Right kidney (tissue), 1 donor: ENCODE measurements around the gene SGMS1.
"Not testable (repeated sequence)": the region's sequence is repeated elsewhere in the genome, so short reads cannot be mapped to it uniquely, and the experiment has no call there.

Experiments
- DNase-seq: peaks from one replicate; pipeline ENCODE4 v3.0.0-alpha.2; 2016

Gene SGMS1

GRCh38 chr10:50580262-50580891 is 43.4 kb downstream of the SGMS1 start:
- no peak for DNase-seq

DNA sequence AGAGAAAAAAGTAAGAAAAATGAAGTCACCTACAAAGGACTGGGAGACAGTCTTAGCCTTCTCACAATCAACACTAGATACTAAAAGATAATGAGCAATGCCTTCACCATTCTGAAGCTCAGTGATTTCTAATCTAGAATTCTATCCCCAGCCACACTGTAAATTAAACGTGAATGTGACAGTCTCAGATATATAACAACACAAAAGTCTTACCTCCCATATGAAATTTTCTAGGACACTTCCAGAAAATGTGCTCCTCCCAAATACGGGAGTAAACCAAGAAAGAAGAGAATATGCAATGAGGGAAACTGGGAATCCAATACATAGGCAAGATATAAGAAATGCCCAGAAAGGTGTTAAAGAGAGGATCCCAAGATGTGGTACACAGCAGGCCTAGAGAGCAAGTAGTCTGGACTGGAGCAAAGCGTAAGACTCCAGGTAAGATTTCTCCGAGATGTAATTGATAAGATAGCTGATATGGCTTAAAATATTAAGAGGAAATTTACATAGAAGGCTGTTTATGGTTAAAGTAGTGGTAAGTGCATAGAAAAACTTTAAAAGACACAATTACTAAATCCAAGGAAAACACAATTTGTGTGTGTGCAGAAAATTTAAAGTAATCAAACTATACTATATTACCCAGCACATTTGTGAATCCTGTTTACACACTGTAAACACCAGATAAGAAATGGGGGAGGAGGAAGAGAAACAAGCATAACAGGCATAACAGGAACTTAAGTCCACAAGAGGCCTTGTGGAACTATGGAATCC is 44.1 kb downstream of the SGMS1 start:
- no peak for DNase-seq

DNA sequence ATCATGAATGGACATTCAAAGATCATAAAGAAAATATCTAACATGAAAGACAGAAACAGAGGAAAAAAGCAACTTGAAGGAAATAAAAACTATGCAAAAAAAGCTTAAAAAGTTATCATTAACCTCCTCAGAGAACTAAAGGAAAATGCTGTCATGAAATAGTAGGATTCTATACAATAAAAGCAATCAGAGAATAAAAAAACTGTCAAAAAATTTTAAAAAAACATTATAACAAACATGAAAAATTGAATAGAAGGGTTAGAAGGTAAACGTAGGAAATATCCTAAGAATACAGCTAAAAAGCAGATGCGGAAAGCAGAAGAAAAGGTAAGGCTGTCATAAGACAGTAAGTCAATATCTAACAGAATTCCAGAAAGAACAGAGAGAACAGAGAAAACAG is 44.8 kb downstream of the SGMS1 start:
- DNase-seq = no peak

GRCh38 chr10:50577681-50578350 is 45.9 kb downstream of the SGMS1 start:
- DNase-seq = no peak

- no peak for DNase-seq
Observed at GRCh38 chr10:50577010-50577409, 46.7 kb downstream of the SGMS1 start.

DNA sequence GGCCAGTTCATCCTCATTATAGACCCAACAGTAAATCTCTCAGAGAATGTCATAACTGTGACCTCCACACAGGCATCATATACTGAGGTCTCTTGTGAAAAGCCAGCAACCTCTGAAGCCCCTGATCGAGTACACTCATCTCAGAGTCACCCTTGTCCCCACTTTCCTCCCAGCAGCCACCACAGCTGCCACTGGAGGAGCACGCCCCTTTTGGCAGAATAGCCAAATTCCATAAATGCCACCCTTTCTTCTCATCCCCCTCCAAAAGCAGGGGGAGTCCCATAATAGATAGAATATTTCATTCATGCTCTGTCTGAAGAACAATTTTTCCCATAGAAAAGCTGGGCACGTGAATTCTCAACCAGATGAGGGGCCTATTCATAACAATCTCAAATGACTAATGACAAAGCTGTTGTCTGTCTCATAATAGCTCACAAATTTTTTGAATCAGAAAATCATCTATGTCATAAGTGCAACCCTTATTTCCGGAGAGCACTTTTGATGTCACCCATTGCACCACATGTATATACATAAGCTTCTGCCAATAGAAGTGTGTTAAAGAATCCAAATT is 47.4 kb downstream of the SGMS1 start:
- DNase-seq = no peak

GRCh38 chr10:50575477-50576244 is 48.1 kb downstream of the SGMS1 start:
- DNase-seq = no peak

- DNase-seq = no peak
Observed at GRCh38 chr10:50574931-50575330, 48.8 kb downstream of the SGMS1 start.

GRCh38 chr10:50574305-50574704 is 49.5 kb downstream of the SGMS1 start:
- no peak for DNase-seq

- no peak for DNase-seq
Observed at GRCh38 chr10:50572017-50572491, 51.7 kb downstream of the SGMS1 start.

GRCh38 chr10:50568750-50569149 is 55.0 kb downstream of the SGMS1 start:
- not testable (repeated sequence) for DNase-seq

GRCh38 chr10:50567384-50567783 is 56.4 kb downstream of the SGMS1 start:
- no peak for DNase-seq

- DNase-seq = no peak
Observed at GRCh38 chr10:50566150-50566549, 57.6 kb downstream of the SGMS1 start.

GRCh38 chr10:50565301-50566083 is 58.3 kb downstream of the SGMS1 start:
- DNase-seq = no peak

DNA sequence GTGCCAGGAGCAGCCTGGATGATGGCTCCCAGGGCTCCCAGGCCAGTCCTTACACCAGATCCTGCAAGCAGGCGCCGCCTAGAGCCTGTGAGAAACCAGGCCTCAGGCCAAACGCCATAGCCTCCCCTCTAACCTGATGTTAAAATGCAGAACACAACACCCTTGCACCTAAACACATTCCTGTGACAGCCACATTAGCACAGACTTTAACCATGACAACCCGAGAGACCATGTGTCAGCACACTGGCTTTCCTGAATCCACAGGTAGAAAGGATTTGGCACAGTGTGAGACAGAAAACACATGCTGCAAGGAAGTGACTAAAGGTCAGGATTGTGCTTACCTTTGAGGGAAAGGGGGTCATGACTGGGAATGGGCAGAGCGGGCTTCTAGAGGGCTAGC is 59.9 kb downstream of the SGMS1 start:
- no peak for DNase-seq

GRCh38 chr10:50561816-50562215 is 61.9 kb downstream of the SGMS1 start:
- DNase-seq = no peak

- no peak for DNase-seq
Observed at GRCh38 chr10:50561266-50561665, 62.5 kb downstream of the SGMS1 start.

GRCh38 chr10:50560370-50560769 is 63.4 kb downstream of the SGMS1 start:
- DNase-seq = no peak

DNA sequence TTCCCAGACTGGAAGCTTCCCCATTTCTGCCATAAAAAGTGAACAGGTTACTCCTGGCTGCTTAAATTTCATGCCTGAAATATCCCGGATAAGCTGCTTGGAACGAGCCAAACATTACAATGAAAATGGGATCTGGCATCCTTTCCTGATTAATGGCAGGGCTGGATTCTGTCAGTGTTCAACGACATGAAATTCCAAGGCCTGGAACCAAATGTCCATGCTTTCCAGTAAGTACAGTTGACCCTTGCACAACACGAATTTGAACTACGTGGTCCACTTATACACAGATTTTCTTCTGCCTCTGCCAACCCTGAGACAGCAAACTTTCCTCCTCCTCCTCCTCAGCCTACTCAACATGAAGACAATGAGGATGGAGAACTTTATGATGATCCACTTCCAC is 65.4 kb downstream of the SGMS1 start:
- DNase-seq = no peak

DNA sequence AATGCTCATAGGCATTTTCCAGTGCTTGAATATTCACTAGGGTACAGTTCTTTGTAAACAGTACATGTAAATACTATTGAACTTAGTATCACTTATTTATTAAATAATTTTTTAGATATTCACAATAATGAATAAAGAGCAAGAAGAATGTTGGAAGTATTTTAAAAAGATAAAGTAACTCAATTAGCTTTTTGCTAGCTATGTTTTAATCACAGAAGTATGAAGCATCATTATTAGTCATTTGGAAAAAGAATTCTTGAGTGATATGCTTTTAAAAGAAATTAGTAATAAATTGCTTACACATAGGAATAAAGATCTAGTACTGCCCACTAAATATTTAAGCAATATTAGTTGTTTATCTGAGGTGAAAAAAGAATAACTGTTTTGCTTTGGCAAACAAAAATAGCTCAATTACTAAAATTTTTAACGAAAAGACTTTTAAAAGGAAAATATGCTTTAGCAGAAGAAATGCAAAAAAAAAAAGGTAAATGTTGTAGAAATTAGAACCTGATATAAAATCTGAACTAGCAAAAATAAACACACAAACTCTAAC is 66.5 kb downstream of the SGMS1 start:
- DNase-seq = no peak
